HT1080 (cell line): ENCODE results near the gene PTN. TPM values are rescaled to one million over a fixed set of nuclear protein-coding genes. Genes with fewer than 3 reads are reported as not detected.
A peak's percentile ranks its signal among the peaks of the same experiment; 100 is the strongest.
"Not testable (repeated sequence)": the region's sequence is repeated elsewhere in the genome, so short reads cannot be mapped to it uniquely, and the experiment has no call there.

Experiments used
- DNase-seq: peaks from one replicate; pipeline ENCODE4 v3.0.0-alpha.2; 2015; ENCODE audit warnings: low read depth
- small RNA-seq: library from RNA; depleted of rRNA; stranded (forward); fragments of <200 nt; gene quantifications from one replicate; pipeline ENCODE3, GENCODE V24; 2014
- total RNA-seq: library from RNA; depleted of rRNA; stranded (reverse); fragments of >200 nt; shearing (Covaris generic); gene quantifications from 2 replicates; pipeline ENCODE4 v1.2.3, GENCODE V29; 2014

Gene PTN
- total RNA-seq, 1 experiment from 2014 or later: 0.23 TPM

- DNase-seq: not testable (repeated sequence)
Measured at GRCh38 chr7:137181619-137182018, 161.9 kb downstream of the PTN start.

Small RNA genes lying within 50 kb of the gene (small RNA-seq; reads per million reads assigned to genes)
- gene RF00136: 0.91 reads per million, percentile 71 among the genes with 10 or more reads in this experiment
